T-cell (primary cell): ENCODE measurements around the gene ZNF774. TPM values are rescaled to one million over a fixed set of nuclear protein-coding genes. Genes with fewer than 3 reads are reported as not detected.

ENCODE experiments used
- ATAC-seq, 4 experiments: fragments of 200-7000 bp in 3 of 4; fragments of 150-1000 bp in 1 of 4; cut with Tn5 transposase; replicated peaks in 1 of 4; 1 replicate in 3 of 4; 2 replicates in 1 of 4; pipeline ENCODE4 v1.10.0; 2021; ENCODE audit warnings: moderate library complexity in 3 of 4, mild to moderate bottlenecking in 2 of 4, moderate number of reproducible peaks in 1 of 4
- CTCF ChIA-PET, 2 donors: fragments of 300-600 bp; sonication (Branson Sonifier 250); formaldehyde crosslinking; loops; one replicate each; lab custom pipeline; 2022; ENCODE audit warnings: antibody characterized with exemption in 2 of 2; lab: Charles Lee
- POLR2A ChIA-PET, 2 donors: fragments of 300-600 bp; sonication (Branson Sonifier 250); formaldehyde crosslinking; loops; one replicate each; lab custom pipeline; 2022; ENCODE audit warnings: antibody characterized with exemption in 2 of 2; lab: Charles Lee
- DNase-seq, 35 experiments: peaks; one replicate each; pipeline versions ENCODE4 v3.0.0 to v3.0.0-alpha.2; 2013 to 2023
- H3K27ac ChIP-seq: one replicate; pipeline ENCODE4 v1.5.1; 2013; ENCODE audit warnings: low read length
- H3K27me3 ChIP-seq, 2 experiments: replicated peaks in 1 of 2; 1 replicate in 1 of 2; 2 replicates in 1 of 2; pipeline versions ENCODE4 v1.6.1 to v1.7.0; 2013; ENCODE audit warnings: low read length in 1 of 2, mixed read lengths in 1 of 2; ENCODE audit not compliant: control insufficient read depth in 2 of 2, insufficient read depth in 2 of 2; ENCODE audit errors: extremely low read depth in 1 of 2
- H3K36me3 ChIP-seq, 2 donors: 1 replicate in 1 of 2; 2 replicates in 1 of 2; pipeline versions ENCODE4 v1.6.1 to v1.7.0; 2013; ENCODE audit warnings: low read length in 1 of 2; ENCODE audit not compliant: control insufficient read depth in 2 of 2, insufficient read depth in 1 of 2; ENCODE audit errors: extremely low read depth in 1 of 2
- H3K4me1 ChIP-seq, 2 experiments: 1 replicate in 1 of 2; 2 replicates in 1 of 2; pipeline versions ENCODE4 v1.6.1 to v1.7.0; 2013; ENCODE audit warnings: low read length in 2 of 2, mixed read lengths in 1 of 2; ENCODE audit not compliant: insufficient read depth in 2 of 2, control insufficient read depth in 1 of 2; ENCODE audit errors: extremely low read depth in 1 of 2
- H3K4me3 ChIP-seq, 2 donors: 1 replicate in 1 of 2; 2 replicates in 1 of 2; pipeline versions ENCODE4 v1.5.1 to v1.7.0; 2013; ENCODE audit warnings: mild to moderate bottlenecking in 2 of 2, low read length in 1 of 2, moderate library complexity in 1 of 2; ENCODE audit not compliant: control insufficient read depth in 1 of 2; ENCODE audit errors: extremely low read depth in 1 of 2
- H3K9me3 ChIP-seq: 2 replicates; pipeline ENCODE4 v1.7.0; 2013
- H3K27ac Mint-ChIP-seq, 2 donors: one replicate each; pipeline ENCODE4 v1.8.0; 2020 to 2021; ENCODE audit warnings: mild to moderate bottlenecking in 2 of 2, mixed read lengths in 2 of 2
- H3K27me3 Mint-ChIP-seq, 2 donors: one replicate each; pipeline ENCODE4 v1.8.0; 2021 to 2022; ENCODE audit warnings: mixed read lengths in 2 of 2
- H3K36me3 Mint-ChIP-seq: one replicate; pipeline ENCODE4 v1.8.0; 2021; ENCODE audit warnings: mixed read lengths
- H3K4me1 Mint-ChIP-seq, 3 donors: one replicate each; pipeline ENCODE4 v1.8.0; 2020 to 2022; ENCODE audit warnings: mixed read lengths in 3 of 3, mild to moderate bottlenecking in 1 of 3
- H3K4me3 Mint-ChIP-seq, 3 donors: one replicate each; pipeline ENCODE4 v1.8.0; 2020 to 2022; ENCODE audit warnings: mild to moderate bottlenecking in 3 of 3, mixed read lengths in 3 of 3, moderate library complexity in 3 of 3
- H3K9me3 Mint-ChIP-seq, 3 donors: one replicate each; pipeline ENCODE4 v1.8.0; 2020 to 2022; ENCODE audit warnings: mixed read lengths in 3 of 3
- WGBS: methylation state at CpG from one replicate; pipeline ENCODE4 v1.1.5; 2013; ENCODE audit warnings: missing lambda C conversion rate; ENCODE audit not compliant: insufficient coverage; 5-methylcytosine and 5-hydroxymethylcytosine counted together
- total RNA-seq, 35 experiments: library from RNA in 6 of 35; stranded (reverse) in 6 of 35; fragments of 120-200 nt in 1 of 35; gene quantifications; one replicate each; pipeline versions ENCODE4 v1.2.1 to v1.2.4 and lab custom pipeline; 2013 to 2026

ZNF774 gene
- total RNA-seq, 5 donors from 2014 or later (not counting 1 experiment from before 2014, with no cell fraction given), result 0.61 to 0.85 (median 0.70) TPM

GRCh38 chr15:90337256-90337655 lies 14.8 kb upstream of the ZNF774 start:
- Mint-ChIP-seq H3K27ac (no peak overlapping the region), H3K4me1 (peaks cover 9 to 14% (median 13%) of the 10 kb centered on the region in 3 donors), H3K27me3 (no peaks in the 10 kb centered on the region), H3K36me3 (no peaks in the 10 kb centered on the region), H3K4me3 (peak overlapping the region in 1 of 3 donors; percentile 52), H3K9me3 (no peaks in the 10 kb centered on the region)
- ChIA-PET CTCF (interaction anchor here (0.6 kb wide), 2 partner anchors 76 to 144 kb away, joined by 3 to 5 read pairs; no protein-coding TSS in a partner anchor), POLR2A (interaction anchor here in 1 of 2 donors (0.7 kb wide), 1 partner anchor 51 kb away, joined by 5 read pairs; the partner anchor contains the start of gene IQGAP1)
- Histone ChIP-seq H3K36me3 (no peaks in the 10 kb centered on the region), H3K4me1 (peaks cover 12 to 13% of the 10 kb centered on the region in 2 experiments), H3K9me3 (no peaks in the 10 kb centered on the region), H3K27ac (no peak overlapping the region), H3K27me3 (no peaks in the 10 kb centered on the region), H3K4me3 (peak overlapping the region in 1 of 2 donors; percentile 40)
- ATAC-seq (no peak), DNase-seq (no peak)
- 65% methylated on average over 2 of the region's 4 CpGs for WGBS

- Histone ChIP-seq H3K9me3 (no peaks in the 10 kb centered on the region), H3K36me3 (no peaks in the 10 kb centered on the region), H3K27me3 (no peaks in the 10 kb centered on the region), H3K27ac (no peak overlapping the region), H3K4me1 (peaks cover 20 to 24% of the 10 kb centered on the region in 2 experiments), H3K4me3 (no peak overlapping the region)
- ATAC-seq (no peak), DNase-seq (no peak)
- ChIA-PET CTCF (no interaction called here), POLR2A (no interaction called here)
- no peaks in the 10 kb centered on the region for H3K9me3 Mint-ChIP-seq
- no peak overlapping the region for H3K4me3 Mint-ChIP-seq
- no peak overlapping the region for H3K27ac Mint-ChIP-seq
- no peaks in the 10 kb centered on the region for H3K27me3 Mint-ChIP-seq
- H3K4me1 Mint-ChIP-seq, result peaks cover 21 to 26% (median 23%) of the 10 kb centered on the region in 3 donors
- no peaks in the 10 kb centered on the region for H3K36me3 Mint-ChIP-seq
- no CpG with 5 or more reads among the region's 1 CpG for WGBS
These were observed 13.6 kb upstream of the ZNF774 start for GRCh38 chr15:90338532-90338931.

- peaks cover 24 to 30% (median 25%) of the 10 kb centered on the region in 3 donors for H3K4me1 Mint-ChIP-seq
- no peaks in the 10 kb centered on the region for H3K36me3 Mint-ChIP-seq
- Histone ChIP-seq H3K27me3 (no peaks in the 10 kb centered on the region), H3K4me3 (no peak overlapping the region), H3K27ac (no peak overlapping the region), H3K36me3 (no peaks in the 10 kb centered on the region), H3K4me1 (peaks cover 20 to 27% of the 10 kb centered on the region in 2 experiments), H3K9me3 (no peaks in the 10 kb centered on the region)
- H3K27ac Mint-ChIP-seq, result no peak overlapping the region
- WGBS, result 92% methylated on average over 4 of the region's 6 CpGs
- no peak overlapping the region for H3K4me3 Mint-ChIP-seq
- no peaks in the 10 kb centered on the region for H3K9me3 Mint-ChIP-seq
- CTCF ChIA-PET, result no interaction called here
- DNase-seq (no peak), ATAC-seq (no peak)
- no peaks in the 10 kb centered on the region for H3K27me3 Mint-ChIP-seq
- POLR2A ChIA-PET, result no interaction called here
These were observed 11.7 kb upstream of the ZNF774 start for GRCh38 chr15:90340345-90340744.

GRCh38 chr15:90343302-90343790 lies 8.7 kb upstream of the ZNF774 start:
- no peak overlapping the region for H3K27ac ChIP-seq
- CTCF ChIA-PET, result interaction anchor here in 1 of 2 donors (0.5 kb wide), 1 partner anchor 613 kb away, joined by 3 read pairs; no protein-coding TSS in a partner anchor
- Mint-ChIP-seq H3K27me3 (no peaks in the 10 kb centered on the region), H3K36me3 (no peaks in the 10 kb centered on the region), H3K4me3 (no peak overlapping the region), H3K9me3 (no peaks in the 10 kb centered on the region), H3K4me1 (peaks cover 14 to 18% (median 16%) of the 10 kb centered on the region in 3 donors), H3K27ac (no peak overlapping the region)
- H3K4me1 ChIP-seq, result peaks cover 12 to 18% of the 10 kb centered on the region in 2 experiments
- DNase-seq, result no peak
- no peaks in the 10 kb centered on the region for H3K27me3 ChIP-seq
- no peak overlapping the region for H3K4me3 ChIP-seq
- POLR2A ChIA-PET, result no interaction called here
- 91% methylated on average over 4 of the region's 5 CpGs for WGBS
- H3K9me3 ChIP-seq, result no peaks in the 10 kb centered on the region
- no peaks in the 10 kb centered on the region for H3K36me3 ChIP-seq
- no peak for ATAC-seq

- Histone ChIP-seq H3K27me3 (no peaks in the 10 kb centered on the region), H3K4me3 (no peak overlapping the region), H3K27ac (no peak overlapping the region), H3K9me3 (no peaks in the 10 kb centered on the region), H3K4me1 (peaks cover 12 to 18% of the 10 kb centered on the region in 2 experiments), H3K36me3 (no peaks in the 10 kb centered on the region)
- ChIA-PET CTCF (interaction anchor here in 1 of 2 donors (0.6 kb wide), 1 partner anchor 9 kb away, joined by 3 read pairs; no protein-coding TSS in a partner anchor), POLR2A (interaction anchor here in 1 of 2 donors (0.5 kb wide), 1 partner anchor 21 kb away, joined by 4 read pairs; no protein-coding TSS in a partner anchor)
- Mint-ChIP-seq H3K9me3 (no peaks in the 10 kb centered on the region), H3K27ac (no peak overlapping the region), H3K27me3 (no peaks in the 10 kb centered on the region), H3K36me3 (no peaks in the 10 kb centered on the region), H3K4me3 (no peak overlapping the region), H3K4me1 (peaks cover 14 to 18% (median 16%) of the 10 kb centered on the region in 3 donors)
- DNase-seq (no peak), ATAC-seq (no peak)
- no CpG with 5 or more reads among the region's 1 CpG for WGBS
These were observed 7.4 kb upstream of the ZNF774 start for GRCh38 chr15:90344662-90345061.

- no peak overlapping the region for H3K27ac Mint-ChIP-seq
- POLR2A ChIA-PET, result interaction anchor here in 1 of 2 donors (0.6 kb wide), 1 partner anchor 957 kb away, joined by 4 read pairs; no protein-coding TSS in a partner anchor
These were observed 6.2 kb upstream of the ZNF774 start for GRCh38 chr15:90345857-90346256.

More at GRCh38 chr15:90345857-90346256, 6.2 kb upstream of the ZNF774 start:
- H3K9me3 ChIP-seq, result no peaks in the 10 kb centered on the region
- H3K36me3 Mint-ChIP-seq, result no peaks in the 10 kb centered on the region
- CTCF ChIA-PET, result interaction anchor here in 1 of 2 donors (0.5 kb wide), 1 partner anchor 16 kb away, joined by 3 read pairs; no protein-coding TSS in a partner anchor
- no peaks in the 10 kb centered on the region for H3K9me3 Mint-ChIP-seq
- peaks cover 15 to 18% of the 10 kb centered on the region in 2 experiments for H3K4me1 ChIP-seq
- ATAC-seq, result no peak
- H3K27me3 Mint-ChIP-seq, result no peaks in the 10 kb centered on the region
- peaks cover 14 to 20% (median 18%) of the 10 kb centered on the region in 3 donors for H3K4me1 Mint-ChIP-seq
- H3K36me3 ChIP-seq, result no peaks in the 10 kb centered on the region
- WGBS, result no CpG with 5 or more reads among the region's 2 CpGs
- no peak overlapping the region for H3K27ac ChIP-seq
- H3K27me3 ChIP-seq, result no peaks in the 10 kb centered on the region
- DNase-seq, result no peak
- H3K4me3 Mint-ChIP-seq, result no peak overlapping the region
- H3K4me3 ChIP-seq, result no peak overlapping the region
